Stimulated activated CD4-positive, alpha-beta T cell treated with anti-CD3 and anti-CD28 coated beads, Interleukin-1b, Interleukin-23, amount 100 ng/mL, for 48 hours (primary cell): ENCODE data around the gene NDUFA13.
A peak's percentile ranks its signal among the peaks of the same experiment; 100 is the strongest.
"Not testable (repeated sequence)": the region's sequence is repeated elsewhere in the genome, so short reads cannot be mapped to it uniquely, and the experiment has no call there.

Source experiments
- DNase-seq: peaks from one replicate; pipeline ENCODE4 v3.0.0-alpha.2; 2020

The NDUFA13 gene

GRCh38 chr19:19515642-19516519 lies at the start of gene NDUFA13:
TSS of gene NDUFA13 (plus strand) at chr19:19516225. CDS start at chr19:19516239, 14 bp downstream.
- DNase-seq: peak; percentile 92

GRCh38 chr19:19468424-19469050 lies 47.5 kb upstream of the NDUFA13 start:
- DNase-seq: no peak

- DNase-seq: no peak
Measured at GRCh38 chr19:19470579-19470978, 45.4 kb upstream of the NDUFA13 start.

GRCh38 chr19:19471682-19472081 lies 44.3 kb upstream of the NDUFA13 start:
- DNase-seq: no peak

- DNase-seq: not testable (repeated sequence)
Measured at GRCh38 chr19:19472106-19472505, 43.9 kb upstream of the NDUFA13 start.

GRCh38 chr19:19475015-19475765 lies 40.8 kb upstream of the NDUFA13 start:
- no peak for DNase-seq

GRCh38 chr19:19475849-19476828 lies 39.9 kb upstream of the NDUFA13 start:
- no peak for DNase-seq

GRCh38 chr19:19477705-19478383 lies 38.2 kb upstream of the NDUFA13 start:
- no peak for DNase-seq

GRCh38 chr19:19480688-19481087 lies 35.3 kb upstream of the NDUFA13 start:
- no peak for DNase-seq

GRCh38 chr19:19482809-19483596 lies 33.0 kb upstream of the NDUFA13 start:
- no peak for DNase-seq

GRCh38 chr19:19485161-19485997 lies 30.6 kb upstream of the NDUFA13 start:
- DNase-seq: no peak

GRCh38 chr19:19485998-19486290 lies 30.1 kb upstream of the NDUFA13 start:
- no peak for DNase-seq

- no peak for DNase-seq
Measured at GRCh38 chr19:19486343-19487076, 29.5 kb upstream of the NDUFA13 start.

GRCh38 chr19:19487077-19487949 lies 28.7 kb upstream of the NDUFA13 start:
- DNase-seq: no peak

- DNase-seq: no peak
Measured at GRCh38 chr19:19487950-19488874, 27.8 kb upstream of the NDUFA13 start.

- peak; percentile 93 for DNase-seq
Measured at GRCh38 chr19:19488875-19489690, 26.9 kb upstream of the NDUFA13 start.
